GM12892 (cell line): Measurements from ENCODE around the gene DDX27.

ENCODE experiments used
- POLR2A ChIP-seq: IDR thresholded peaks from 2 replicates; pipeline ENCODE4 v1.6.1; 2011; ENCODE audit warnings: low read depth, low read length, control low read depth
- POLR2AphosphoS5 ChIP-seq: IDR thresholded peaks from 2 replicates; pipeline ENCODE4 v1.6.1; 2011; ENCODE audit warnings: low read depth, low read length, control low read depth
- TAF1 ChIP-seq: IDR thresholded peaks from 2 replicates; pipeline ENCODE4 v1.6.1; 2011; ENCODE audit warnings: low read depth, mild to moderate bottlenecking, control low read depth, low read length, borderline replicate concordance

DNA sequence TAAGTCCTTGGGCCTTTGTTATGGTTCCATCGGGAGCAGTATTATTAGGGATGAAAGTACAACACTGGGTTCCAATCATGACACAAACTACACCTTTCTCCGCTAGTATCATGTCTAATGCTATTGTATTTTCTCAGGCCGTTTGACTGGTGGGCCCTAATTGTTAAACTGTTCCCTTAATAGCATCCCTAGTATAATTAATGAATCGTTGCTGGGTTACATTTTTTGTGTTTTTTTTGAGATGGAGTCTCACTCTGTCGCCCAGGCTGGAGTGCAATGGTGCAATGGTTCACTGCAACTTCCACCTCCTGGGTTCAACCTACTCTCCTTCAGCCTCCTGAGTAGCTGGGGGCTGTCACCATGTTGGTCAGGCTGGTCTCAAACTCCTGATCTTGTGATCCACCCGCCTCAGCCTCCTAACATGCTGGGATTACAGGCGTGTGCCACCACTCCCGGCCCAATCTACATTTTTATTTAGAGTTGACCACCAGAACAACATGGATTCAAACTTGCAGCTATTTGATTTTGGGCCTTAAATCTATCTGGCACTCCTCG, 62.8 kb downstream of the DDX27 start:
- TF ChIP-seq POLR2AphosphoS5 (no peak), POLR2A (no peak), TAF1 (no peak)
